ENCODE results near the gene VSTM2B.

The VSTM2B gene

GRCh38 chr19:29573486-29573885, 47.7 kb downstream of the VSTM2B start:
- WGBS = 93% methylated on average over 7 of the region's 7 CpGs
- Histone ChIP-seq H3K27ac (ENCODE audit: low read depth, low read length) (no peak overlapping the region), H3K9ac (ENCODE audit: low read depth, low read length) (no peak overlapping the region), H3K4me3 (ENCODE audit: low read length) (no peak overlapping the region), H3K4me1 (ENCODE audit: insufficient read depth, low read length) (peaks cover 15% of the 10 kb centered on the region), H3K9me3 (ENCODE audit: insufficient read depth, low read depth, low read length) (no peaks in the 10 kb centered on the region), H3K36me3 (ENCODE audit: insufficient read depth, low read length) (no peaks in the 10 kb centered on the region), H3K27me3 (ENCODE audit: insufficient read depth, low read length) (no peaks in the 10 kb centered on the region)

GRCh38 chr19:29574510-29574909, 48.7 kb downstream of the VSTM2B start:
- no peaks in the 10 kb centered on the region for H3K9me3 ChIP-seq (ENCODE audit: insufficient read depth, low read depth, low read length)
- H3K27me3 ChIP-seq (ENCODE audit: insufficient read depth, low read length) = no peaks in the 10 kb centered on the region
- peaks cover 15% of the 10 kb centered on the region for H3K4me1 ChIP-seq (ENCODE audit: insufficient read depth, low read length)
- H3K36me3 ChIP-seq (ENCODE audit: insufficient read depth, low read length) = no peaks in the 10 kb centered on the region
- H3K4me3 ChIP-seq (ENCODE audit: low read length) = no peak overlapping the region
- H3K27ac ChIP-seq (ENCODE audit: low read depth, low read length) = no peak overlapping the region
- H3K9ac ChIP-seq (ENCODE audit: low read depth, low read length) = no peak overlapping the region
- 82% methylated on average over 2 of the region's 3 CpGs for WGBS

- Histone ChIP-seq H3K4me3 (ENCODE audit: low read length) (no peak overlapping the region), H3K9me3 (ENCODE audit: insufficient read depth, low read depth, low read length) (no peaks in the 10 kb centered on the region)
Measured at GRCh38 chr19:29576046-29576606, 50.3 kb downstream of the VSTM2B start.

GRCh38 chr19:29576761-29577648, 51.2 kb downstream of the VSTM2B start:
- Histone ChIP-seq H3K27me3 (ENCODE audit: insufficient read depth, low read length) (no peaks in the 10 kb centered on the region), H3K4me1 (ENCODE audit: insufficient read depth, low read length) (peaks cover 15% of the 10 kb centered on the region), H3K9ac (ENCODE audit: low read depth, low read length) (no peak overlapping the region), H3K9me3 (ENCODE audit: insufficient read depth, low read depth, low read length) (no peaks in the 10 kb centered on the region), H3K4me3 (ENCODE audit: low read length) (no peak overlapping the region), H3K27ac (ENCODE audit: low read depth, low read length) (no peak overlapping the region), H3K36me3 (ENCODE audit: insufficient read depth, low read length) (no peaks in the 10 kb centered on the region)
- WGBS = 71% methylated on average over 15 of the region's 15 CpGs

More at GRCh38 chr19:29576046-29576606, 50.3 kb downstream of the VSTM2B start:
- peaks cover 15% of the 10 kb centered on the region for H3K4me1 ChIP-seq (ENCODE audit: insufficient read depth, low read length)
- H3K9ac ChIP-seq (ENCODE audit: low read depth, low read length) = no peak overlapping the region
- H3K36me3 ChIP-seq (ENCODE audit: insufficient read depth, low read length) = no peaks in the 10 kb centered on the region
- WGBS = 35% methylated on average over 14 of the region's 14 CpGs
- H3K27me3 ChIP-seq (ENCODE audit: insufficient read depth, low read length) = no peaks in the 10 kb centered on the region
- H3K27ac ChIP-seq (ENCODE audit: low read depth, low read length) = no peak overlapping the region

- no peak overlapping the region for H3K27ac ChIP-seq (ENCODE audit: low read depth, low read length)
- no peaks in the 10 kb centered on the region for H3K36me3 ChIP-seq (ENCODE audit: insufficient read depth, low read length)
- no peak overlapping the region for H3K9ac ChIP-seq (ENCODE audit: low read depth, low read length)
- no peak overlapping the region for H3K4me3 ChIP-seq (ENCODE audit: low read length)
- H3K4me1 ChIP-seq (ENCODE audit: insufficient read depth, low read length) = peaks cover 15% of the 10 kb centered on the region
- WGBS = 70% methylated on average over 3 of the region's 3 CpGs
- H3K9me3 ChIP-seq (ENCODE audit: insufficient read depth, low read depth, low read length) = no peaks in the 10 kb centered on the region
- no peaks in the 10 kb centered on the region for H3K27me3 ChIP-seq (ENCODE audit: insufficient read depth, low read length)
Measured at GRCh38 chr19:29577649-29577963, 51.8 kb downstream of the VSTM2B start.

- no peaks in the 10 kb centered on the region for H3K9me3 ChIP-seq (ENCODE audit: insufficient read depth, low read depth, low read length)
- H3K36me3 ChIP-seq (ENCODE audit: insufficient read depth, low read length) = no peaks in the 10 kb centered on the region
- H3K4me1 ChIP-seq (ENCODE audit: insufficient read depth, low read length) = peaks cover 17% of the 10 kb centered on the region
- no peak overlapping the region for H3K9ac ChIP-seq (ENCODE audit: low read depth, low read length)
- WGBS = 82% methylated on average over 8 of the region's 8 CpGs
- no peak overlapping the region for H3K4me3 ChIP-seq (ENCODE audit: low read length)
- H3K27ac ChIP-seq (ENCODE audit: low read depth, low read length) = no peak overlapping the region
- H3K27me3 ChIP-seq (ENCODE audit: insufficient read depth, low read length) = no peaks in the 10 kb centered on the region
Measured at GRCh38 chr19:29578349-29578748, 52.6 kb downstream of the VSTM2B start.

- Histone ChIP-seq H3K4me1 (ENCODE audit: insufficient read depth, low read length) (peaks cover 19% of the 10 kb centered on the region), H3K9me3 (ENCODE audit: insufficient read depth, low read depth, low read length) (no peaks in the 10 kb centered on the region), H3K9ac (ENCODE audit: low read depth, low read length) (no peak overlapping the region), H3K27me3 (ENCODE audit: insufficient read depth, low read length) (no peaks in the 10 kb centered on the region), H3K4me3 (ENCODE audit: low read length) (no peak overlapping the region), H3K27ac (ENCODE audit: low read depth, low read length) (no peak overlapping the region), H3K36me3 (ENCODE audit: insufficient read depth, low read length) (no peaks in the 10 kb centered on the region)
- 90% methylated on average over 6 of the region's 6 CpGs for WGBS
Measured at GRCh38 chr19:29579308-29579910, 53.6 kb downstream of the VSTM2B start.

GRCh38 chr19:29581398-29581797, 55.6 kb downstream of the VSTM2B start:
- no peaks in the 10 kb centered on the region for H3K27me3 ChIP-seq (ENCODE audit: insufficient read depth, low read length)
- no peak overlapping the region for H3K27ac ChIP-seq (ENCODE audit: low read depth, low read length)
- H3K9me3 ChIP-seq (ENCODE audit: insufficient read depth, low read depth, low read length) = no peaks in the 10 kb centered on the region
- no peaks in the 10 kb centered on the region for H3K36me3 ChIP-seq (ENCODE audit: insufficient read depth, low read length)
- WGBS = 100% methylated on average over 1 of the region's 1 CpG
- peaks cover 13% of the 10 kb centered on the region for H3K4me1 ChIP-seq (ENCODE audit: insufficient read depth, low read length)
- H3K4me3 ChIP-seq (ENCODE audit: low read length) = no peak overlapping the region
- no peak overlapping the region for H3K9ac ChIP-seq (ENCODE audit: low read depth, low read length)

- H3K27ac ChIP-seq (ENCODE audit: low read depth, low read length) = no peak overlapping the region
- no peak overlapping the region for H3K4me3 ChIP-seq (ENCODE audit: low read length)
- peaks cover 4% of the 10 kb centered on the region; the same call in 1 of the 2 replicates for H3K4me1 ChIP-seq (ENCODE audit: insufficient read depth, low read length)
- H3K9me3 ChIP-seq (ENCODE audit: insufficient read depth, low read depth, low read length) = no peaks in the 10 kb centered on the region
- 71% methylated on average over 1 of the region's 1 CpG for WGBS
- H3K36me3 ChIP-seq (ENCODE audit: insufficient read depth, low read length) = no peaks in the 10 kb centered on the region
- no peaks in the 10 kb centered on the region for H3K27me3 ChIP-seq (ENCODE audit: insufficient read depth, low read length)
- H3K9ac ChIP-seq (ENCODE audit: low read depth, low read length) = no peak overlapping the region
Measured at GRCh38 chr19:29583196-29583999, 57.6 kb downstream of the VSTM2B start.

GRCh38 chr19:29586401-29586800, 60.6 kb downstream of the VSTM2B start:
- 92% methylated on average over 2 of the region's 2 CpGs for WGBS
- Histone ChIP-seq H3K36me3 (ENCODE audit: insufficient read depth, low read length) (no peaks in the 10 kb centered on the region), H3K4me3 (ENCODE audit: low read length) (no peak overlapping the region)

GRCh38 chr19:29587059-29587458, 61.3 kb downstream of the VSTM2B start:
- Histone ChIP-seq H3K4me1 (ENCODE audit: insufficient read depth, low read length) (peaks cover 4% of the 10 kb centered on the region; the same call in 1 of the 2 replicates), H3K9ac (ENCODE audit: low read depth, low read length) (no peak overlapping the region), H3K4me3 (ENCODE audit: low read length) (no peak overlapping the region), H3K27me3 (ENCODE audit: insufficient read depth, low read length) (peaks cover 11% of the 10 kb centered on the region; the same call in 1 of the 2 replicates), H3K9me3 (ENCODE audit: insufficient read depth, low read depth, low read length) (no peaks in the 10 kb centered on the region), H3K27ac (ENCODE audit: low read depth, low read length) (no peak overlapping the region), H3K36me3 (ENCODE audit: insufficient read depth, low read length) (no peaks in the 10 kb centered on the region)
- 83% methylated on average over 3 of the region's 3 CpGs for WGBS

More at GRCh38 chr19:29586401-29586800, 60.6 kb downstream of the VSTM2B start:
- Histone ChIP-seq H3K4me1 (ENCODE audit: insufficient read depth, low read length) (peaks cover 4% of the 10 kb centered on the region; the same call in 1 of the 2 replicates), H3K9ac (ENCODE audit: low read depth, low read length) (no peak overlapping the region), H3K9me3 (ENCODE audit: insufficient read depth, low read depth, low read length) (no peaks in the 10 kb centered on the region), H3K27me3 (ENCODE audit: insufficient read depth, low read length) (peaks cover 5% of the 10 kb centered on the region; the same call in 1 of the 2 replicates), H3K27ac (ENCODE audit: low read depth, low read length) (no peak overlapping the region)
